ENCODE measurements around the gene ADAMTS3. TPM values are rescaled to one million over a fixed set of nuclear protein-coding genes. Genes with fewer than 3 reads are reported as not detected.
A peak's percentile ranks its signal among the peaks of the same experiment; 100 is the strongest.

The ADAMTS3 gene
- total RNA-seq, 1 donor from 2014 or later, result 1.1 TPM

GRCh38 chr4:72313121-72313520 lies 255.9 kb downstream of the ADAMTS3 start:
- no peak for DNase-seq
- no peak overlapping the region for H3K27ac ChIP-seq

GRCh38 chr4:72312032-72312650 lies 256.9 kb downstream of the ADAMTS3 start:
- no peak for TF ChIP-seq CTCF (IDR thresholded peaks at IDR 0.05)
- H3K36me3 ChIP-seq, result no peaks in the 10 kb centered on the region
- H3K27me3 ChIP-seq (ENCODE audit: low read depth), result no peaks in the 10 kb centered on the region
- no peak overlapping the region for H3K4me3 ChIP-seq
- H3K27ac ChIP-seq, result peak overlapping the region; percentile 50
- H3K9me3 ChIP-seq, result no peaks in the 10 kb centered on the region
- ATAC-seq, result peak; percentile 96 to 97
- peaks cover 18% of the 10 kb centered on the region for H3K4me1 ChIP-seq
- intact Hi-C loops (cut with DNase I), result no loop called here
- peak; percentile 44 for DNase-seq

More at GRCh38 chr4:72313121-72313520, 255.9 kb downstream of the ADAMTS3 start:
- Histone ChIP-seq H3K4me1 (peaks cover 18% of the 10 kb centered on the region), H3K36me3 (no peaks in the 10 kb centered on the region), H3K27me3 (ENCODE audit: low read depth) (no peaks in the 10 kb centered on the region), H3K9me3 (no peaks in the 10 kb centered on the region), H3K4me3 (no peak overlapping the region)
- intact Hi-C loops (cut with DNase I), result no loop called here
- no peak for TF ChIP-seq CTCF (IDR thresholded peaks at IDR 0.05)
- ATAC-seq, result peak; percentile 64 to 66

GRCh38 chr4:72311291-72311690 lies 257.7 kb downstream of the ADAMTS3 start:
- no peaks in the 10 kb centered on the region for H3K27me3 ChIP-seq (ENCODE audit: low read depth)
- no peaks in the 10 kb centered on the region for H3K9me3 ChIP-seq
- intact Hi-C loops (cut with DNase I), result no loop called here
- DNase-seq, result no peak
- peaks cover 18% of the 10 kb centered on the region for H3K4me1 ChIP-seq
- no peak for TF ChIP-seq CTCF (IDR thresholded peaks at IDR 0.05)
- H3K27ac ChIP-seq, result no peak overlapping the region
- H3K36me3 ChIP-seq, result no peaks in the 10 kb centered on the region
- ATAC-seq, result peak in 1 of 2 donors; percentile 28
- no peak overlapping the region for H3K4me3 ChIP-seq

GRCh38 chr4:72305620-72306019 lies 263.4 kb downstream of the ADAMTS3 start:
- Histone ChIP-seq H3K36me3 (no peaks in the 10 kb centered on the region), H3K9me3 (no peaks in the 10 kb centered on the region), H3K4me3 (no peak overlapping the region), H3K27me3 (ENCODE audit: low read depth) (no peaks in the 10 kb centered on the region), H3K4me1 (no peaks in the 10 kb centered on the region), H3K27ac (no peak overlapping the region)
- intact Hi-C loops (cut with DNase I), result no loop called here
- TF ChIP-seq CTCF (IDR thresholded peaks at IDR 0.05), result no peak
- no peak for ATAC-seq
- DNase-seq, result no peak

GRCh38 chr4:72305080-72305479 lies 263.9 kb downstream of the ADAMTS3 start:
- Histone ChIP-seq H3K9me3 (no peaks in the 10 kb centered on the region), H3K27ac (no peak overlapping the region), H3K4me3 (no peak overlapping the region), H3K4me1 (no peaks in the 10 kb centered on the region), H3K27me3 (ENCODE audit: low read depth) (no peaks in the 10 kb centered on the region), H3K36me3 (no peaks in the 10 kb centered on the region)
- intact Hi-C loops (cut with DNase I), result no loop called here
- no peak for TF ChIP-seq CTCF (IDR thresholded peaks at IDR 0.05)
- DNase-seq (no peak), ATAC-seq (no peak)
